PFSK-1 (cell line): Measurements from ENCODE around the gene TP53TG5.

Experiments used
- FOXP2 ChIP-seq: optimal IDR thresholded peaks from 2 replicates; pipeline ENCODE3; 2011; ENCODE audit warnings: borderline replicate concordance, control low read depth, inconsistent platforms; ENCODE audit not compliant: insufficient read depth; ENCODE audit errors: extremely low read length, extremely low read depth
- POLR2AphosphoS5 ChIP-seq: IDR thresholded peaks from 2 replicates; pipeline ENCODE4 v1.6.1; 2012; ENCODE audit warnings: low read depth, mild to moderate bottlenecking, control low read depth, low read length, moderate library complexity
- SIN3A ChIP-seq: IDR thresholded peaks from 2 replicates; pipeline ENCODE4 v1.6.1; 2012; ENCODE audit warnings: mild to moderate bottlenecking, low read length, moderate library complexity, borderline replicate concordance; ENCODE audit not compliant: insufficient read depth
- TAF1 ChIP-seq: IDR thresholded peaks from 2 replicates; pipeline ENCODE4 v1.6.1; 2012; ENCODE audit warnings: low read length, control low read depth, borderline replicate concordance; ENCODE audit not compliant: insufficient read depth
- TF ChIP-seq, protein P1 (sequence below), 2 experiments: IDR thresholded peaks; 2 replicates each; pipeline versions ENCODE4 v1.6.1 to v1.8.0; 2011 to 2012; ENCODE audit warnings: low read depth in 2 of 2, low read length in 2 of 2, control low read depth in 1 of 2, inconsistent platforms in 1 of 2, mild to moderate bottlenecking in 1 of 2, moderate library complexity in 1 of 2; ENCODE audit not compliant: insufficient read depth in 1 of 2

The TP53TG5 gene

DNA sequence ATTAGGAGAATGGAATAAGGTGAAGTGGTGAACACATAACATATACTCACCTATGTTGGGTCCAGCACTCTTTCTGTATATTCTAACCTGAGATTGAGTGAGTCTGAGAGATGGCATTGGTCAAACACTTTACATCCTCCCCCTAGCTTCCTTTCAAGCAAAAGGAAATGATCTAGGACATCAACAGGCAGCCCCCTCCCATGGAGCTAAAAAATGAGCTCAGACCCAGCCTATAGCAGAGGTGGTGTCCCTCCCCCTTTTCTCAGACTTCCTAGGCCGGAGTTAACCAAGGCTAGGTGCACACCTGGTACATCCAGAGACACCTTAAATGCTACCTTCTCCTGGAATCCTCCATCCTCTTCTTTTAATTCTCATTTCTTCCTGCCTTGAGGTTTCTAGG, 24.4 kb downstream of the TP53TG5 start:
- TF ChIP-seq TAF1 (no peak), POLR2AphosphoS5 (no peak), FOXP2 (no peak)

DNA sequence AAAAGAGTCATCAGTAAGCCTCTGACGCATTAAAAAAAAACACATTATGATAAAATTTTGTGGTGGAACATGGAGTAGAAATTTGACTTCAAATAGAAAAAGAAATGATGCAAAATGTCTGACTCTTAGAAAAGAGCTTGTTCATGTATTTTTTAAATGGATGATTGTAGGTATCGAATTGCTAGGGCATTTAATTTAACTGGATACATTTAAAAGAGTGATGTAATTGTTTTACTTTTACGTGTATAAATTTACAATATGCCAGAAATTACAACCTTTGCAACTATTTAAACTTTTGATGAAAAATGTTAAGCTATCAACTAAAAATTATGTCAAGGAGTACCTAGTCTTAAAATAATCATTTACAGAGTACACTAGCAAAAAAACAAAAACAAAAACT, 25.4 kb downstream of the TP53TG5 start:
- no peak for TF ChIP-seq TAF1

DNA sequence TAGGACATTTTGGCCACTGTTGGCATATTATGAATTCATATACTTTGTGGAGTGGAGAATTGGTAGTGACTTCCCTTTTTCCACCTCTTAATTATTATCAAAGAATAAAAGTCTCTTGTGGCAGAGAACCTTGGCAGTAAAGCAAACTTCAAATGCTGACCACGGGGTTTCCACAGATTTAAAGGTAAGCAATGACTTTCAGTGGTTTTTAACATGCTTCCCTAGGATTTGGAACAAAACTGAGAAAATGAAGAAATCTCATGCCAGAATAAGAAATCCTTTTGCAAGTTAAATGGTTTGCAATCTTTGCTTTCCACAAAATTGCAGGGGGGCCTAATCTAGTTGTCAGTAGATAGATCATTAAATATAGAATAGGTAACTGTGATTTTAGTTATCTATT, 27.9 kb downstream of the TP53TG5 start:
- no peak for TF ChIP-seq POLR2AphosphoS5
- no peak for TF ChIP-seq TAF1
- TF ChIP-seq, protein P1, sequence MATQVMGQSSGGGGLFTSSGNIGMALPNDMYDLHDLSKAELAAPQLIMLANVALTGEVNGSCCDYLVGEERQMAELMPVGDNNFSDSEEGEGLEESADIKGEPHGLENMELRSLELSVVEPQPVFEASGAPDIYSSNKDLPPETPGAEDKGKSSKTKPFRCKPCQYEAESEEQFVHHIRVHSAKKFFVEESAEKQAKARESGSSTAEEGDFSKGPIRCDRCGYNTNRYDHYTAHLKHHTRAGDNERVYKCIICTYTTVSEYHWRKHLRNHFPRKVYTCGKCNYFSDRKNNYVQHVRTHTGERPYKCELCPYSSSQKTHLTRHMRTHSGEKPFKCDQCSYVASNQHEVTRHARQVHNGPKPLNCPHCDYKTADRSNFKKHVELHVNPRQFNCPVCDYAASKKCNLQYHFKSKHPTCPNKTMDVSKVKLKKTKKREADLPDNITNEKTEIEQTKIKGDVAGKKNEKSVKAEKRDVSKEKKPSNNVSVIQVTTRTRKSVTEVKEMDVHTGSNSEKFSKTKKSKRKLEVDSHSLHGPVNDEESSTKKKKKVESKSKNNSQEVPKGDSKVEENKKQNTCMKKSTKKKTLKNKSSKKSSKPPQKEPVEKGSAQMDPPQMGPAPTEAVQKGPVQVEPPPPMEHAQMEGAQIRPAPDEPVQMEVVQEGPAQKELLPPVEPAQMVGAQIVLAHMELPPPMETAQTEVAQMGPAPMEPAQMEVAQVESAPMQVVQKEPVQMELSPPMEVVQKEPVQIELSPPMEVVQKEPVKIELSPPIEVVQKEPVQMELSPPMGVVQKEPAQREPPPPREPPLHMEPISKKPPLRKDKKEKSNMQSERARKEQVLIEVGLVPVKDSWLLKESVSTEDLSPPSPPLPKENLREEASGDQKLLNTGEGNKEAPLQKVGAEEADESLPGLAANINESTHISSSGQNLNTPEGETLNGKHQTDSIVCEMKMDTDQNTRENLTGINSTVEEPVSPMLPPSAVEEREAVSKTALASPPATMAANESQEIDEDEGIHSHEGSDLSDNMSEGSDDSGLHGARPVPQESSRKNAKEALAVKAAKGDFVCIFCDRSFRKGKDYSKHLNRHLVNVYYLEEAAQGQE (IDR thresholded peaks at IDR 0.05; ENCODE audit: insufficient read depth in 1 of 2, low read depth in 2 of 2, low read length in 2 of 2): no peak
- no peak for TF ChIP-seq SIN3A
- TF ChIP-seq FOXP2: no peak

DNA sequence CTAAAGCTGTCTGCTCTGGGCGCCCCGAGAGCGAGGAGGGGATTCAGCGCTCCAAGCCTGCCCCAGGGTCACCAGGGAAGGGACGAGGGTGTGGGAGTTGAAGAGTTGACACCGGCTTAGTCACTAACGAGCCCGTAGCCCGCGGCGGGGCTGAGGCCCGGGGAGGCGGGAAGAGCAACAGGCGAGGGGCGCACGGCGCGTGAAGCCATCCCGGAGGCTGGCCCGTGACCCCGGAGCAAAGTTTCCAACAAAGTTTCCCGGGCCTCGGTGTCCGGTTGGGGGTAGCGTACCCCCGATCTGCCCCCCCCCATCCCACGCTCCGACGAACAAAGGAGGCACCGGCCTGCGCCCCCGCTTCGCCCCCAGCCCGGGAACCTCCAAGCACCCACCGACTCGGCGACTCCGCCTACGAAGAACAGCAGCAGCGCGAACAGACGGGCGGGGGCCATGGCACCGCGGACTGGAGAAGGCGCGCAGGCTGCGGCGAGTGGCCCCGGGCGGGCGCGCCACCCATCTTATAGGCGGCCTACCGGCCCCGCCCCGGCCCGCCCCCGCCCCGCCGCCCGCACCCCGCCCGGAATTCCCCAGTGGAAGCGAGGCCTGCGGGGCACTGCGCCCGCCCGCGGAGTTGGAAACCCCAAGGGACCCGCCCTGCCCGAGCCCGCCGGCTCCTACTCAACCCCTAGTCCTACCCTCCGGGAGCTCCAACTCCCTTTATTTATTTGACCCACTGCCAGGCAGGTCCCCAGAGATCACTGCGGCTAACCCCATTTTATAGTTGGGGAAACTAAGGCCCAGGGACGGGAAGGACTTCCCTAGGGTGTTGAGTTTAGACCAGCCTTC, 30.0 kb downstream of the TP53TG5 start, which contains the start of gene SDC4:
TSS of gene SDC4 (minus strand) at position 489 of the 843 bp plus-strand sequence. CDS start at position 449, 40 bp downstream.
- TF ChIP-seq FOXP2: no peak
- TF ChIP-seq, protein P1 (IDR thresholded peaks at IDR 0.05; ENCODE audit: insufficient read depth in 1 of 2, low read depth in 2 of 2, low read length in 2 of 2): no peak
- no peak for TF ChIP-seq SIN3A
- TF ChIP-seq TAF1: no peak
- TF ChIP-seq POLR2AphosphoS5: no peak

DNA sequence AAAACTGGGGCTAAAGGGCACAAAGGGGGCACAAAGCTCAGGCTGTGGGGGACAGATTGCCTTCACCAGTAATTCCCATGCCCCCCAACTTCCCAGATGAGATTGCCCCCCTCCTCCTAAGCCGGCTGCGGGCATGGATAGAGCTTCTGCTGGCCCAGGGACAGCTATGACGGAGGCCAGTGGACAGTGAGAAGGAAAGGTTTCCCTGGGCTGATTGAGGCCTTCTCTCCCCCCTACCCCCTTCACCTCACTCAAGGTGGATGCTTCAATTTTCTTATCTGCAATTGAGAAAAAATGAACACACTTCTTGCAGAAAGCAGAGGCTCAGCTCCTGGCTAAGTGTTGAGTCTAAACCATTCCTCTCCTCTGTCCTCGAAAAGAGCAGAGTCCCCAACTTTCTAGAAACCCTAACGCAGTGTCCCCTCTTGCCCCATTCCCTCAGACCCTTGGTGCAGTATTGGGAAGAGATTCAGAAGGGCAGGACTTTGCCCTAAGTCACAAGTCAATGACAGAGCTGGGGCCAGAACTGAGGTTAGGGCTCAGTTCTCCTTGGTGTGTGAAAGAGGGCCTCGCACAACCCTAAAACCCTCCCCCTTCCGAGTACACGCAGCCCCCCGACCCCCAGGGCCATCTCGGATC, 30.7 kb downstream of the TP53TG5 start:
- TF ChIP-seq TAF1 (no peak), SIN3A (no peak), FOXP2 (no peak), POLR2AphosphoS5 (no peak)
- TF ChIP-seq, protein P1 (IDR thresholded peaks at IDR 0.05; ENCODE audit: insufficient read depth in 1 of 2, low read depth in 2 of 2, low read length in 2 of 2): no peak

DNA sequence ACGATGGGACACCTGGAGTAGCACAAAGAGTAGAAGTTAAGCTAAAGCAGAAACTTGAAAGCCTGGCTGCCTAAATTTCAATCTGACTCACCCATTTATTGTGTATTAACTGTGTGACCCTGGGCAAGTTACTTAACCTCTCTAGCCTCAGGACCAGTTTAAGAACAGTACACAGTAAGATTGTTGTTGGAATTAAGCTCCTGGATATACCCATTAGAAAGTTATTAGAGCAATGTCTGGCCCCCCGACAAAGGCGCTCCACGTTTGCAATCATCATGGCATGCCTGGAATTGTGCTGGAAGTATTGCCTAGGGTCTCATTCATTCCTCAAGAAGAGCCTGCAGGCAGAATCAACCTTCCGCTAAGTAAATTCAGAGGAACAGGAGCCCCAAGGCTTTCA, 31.3 kb downstream of the TP53TG5 start:
- TF ChIP-seq SIN3A (no peak), TAF1 (no peak), POLR2AphosphoS5 (no peak), FOXP2 (no peak)
- TF ChIP-seq, protein P1 (IDR thresholded peaks at IDR 0.05; ENCODE audit: insufficient read depth in 1 of 2, low read depth in 2 of 2, low read length in 2 of 2): no peak
